LNCAP (cell line): ENCODE measurements around the gene ZMAT5.

Source experiments
- TF ChIP-seq, protein P1 (sequence below): fragments of 450-650 bp; IDR thresholded peaks from 2 replicates; pipeline ENCODE4 v1.5.1; 2017; ENCODE audit warnings: mild to moderate bottlenecking

Gene ZMAT5

DNA sequence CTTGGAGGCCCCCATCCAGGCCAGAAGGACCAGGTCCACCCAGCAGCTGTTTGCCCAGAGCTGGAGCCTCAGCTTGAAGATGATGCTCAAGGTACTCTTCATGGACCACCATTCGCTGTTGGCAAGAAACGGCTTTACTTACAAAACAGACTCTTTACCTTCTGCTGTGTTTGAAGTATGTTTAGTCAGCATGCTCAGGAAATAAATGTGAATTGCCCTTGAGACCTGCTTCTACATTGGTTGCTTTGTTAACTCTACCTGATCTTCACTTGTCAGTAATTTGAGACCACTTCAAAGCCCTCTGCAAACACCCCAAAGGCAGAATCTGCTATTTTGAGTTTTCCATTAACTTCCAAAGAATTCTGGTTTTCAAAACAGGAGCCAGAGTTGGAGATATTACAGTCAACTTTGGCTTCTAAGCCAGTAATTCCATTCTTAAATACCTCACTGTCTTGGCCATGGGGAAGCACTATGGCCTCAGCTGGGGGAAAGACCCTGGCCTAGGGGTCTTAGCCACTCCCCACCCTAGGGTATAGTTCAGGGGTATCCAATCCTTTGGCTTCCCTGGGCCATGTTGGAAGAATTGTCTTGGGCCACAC lies 3.0 kb upstream of the ZMAT5 start:
- TF ChIP-seq, protein P1, sequence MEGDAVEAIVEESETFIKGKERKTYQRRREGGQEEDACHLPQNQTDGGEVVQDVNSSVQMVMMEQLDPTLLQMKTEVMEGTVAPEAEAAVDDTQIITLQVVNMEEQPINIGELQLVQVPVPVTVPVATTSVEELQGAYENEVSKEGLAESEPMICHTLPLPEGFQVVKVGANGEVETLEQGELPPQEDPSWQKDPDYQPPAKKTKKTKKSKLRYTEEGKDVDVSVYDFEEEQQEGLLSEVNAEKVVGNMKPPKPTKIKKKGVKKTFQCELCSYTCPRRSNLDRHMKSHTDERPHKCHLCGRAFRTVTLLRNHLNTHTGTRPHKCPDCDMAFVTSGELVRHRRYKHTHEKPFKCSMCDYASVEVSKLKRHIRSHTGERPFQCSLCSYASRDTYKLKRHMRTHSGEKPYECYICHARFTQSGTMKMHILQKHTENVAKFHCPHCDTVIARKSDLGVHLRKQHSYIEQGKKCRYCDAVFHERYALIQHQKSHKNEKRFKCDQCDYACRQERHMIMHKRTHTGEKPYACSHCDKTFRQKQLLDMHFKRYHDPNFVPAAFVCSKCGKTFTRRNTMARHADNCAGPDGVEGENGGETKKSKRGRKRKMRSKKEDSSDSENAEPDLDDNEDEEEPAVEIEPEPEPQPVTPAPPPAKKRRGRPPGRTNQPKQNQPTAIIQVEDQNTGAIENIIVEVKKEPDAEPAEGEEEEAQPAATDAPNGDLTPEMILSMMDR = no peak

DNA sequence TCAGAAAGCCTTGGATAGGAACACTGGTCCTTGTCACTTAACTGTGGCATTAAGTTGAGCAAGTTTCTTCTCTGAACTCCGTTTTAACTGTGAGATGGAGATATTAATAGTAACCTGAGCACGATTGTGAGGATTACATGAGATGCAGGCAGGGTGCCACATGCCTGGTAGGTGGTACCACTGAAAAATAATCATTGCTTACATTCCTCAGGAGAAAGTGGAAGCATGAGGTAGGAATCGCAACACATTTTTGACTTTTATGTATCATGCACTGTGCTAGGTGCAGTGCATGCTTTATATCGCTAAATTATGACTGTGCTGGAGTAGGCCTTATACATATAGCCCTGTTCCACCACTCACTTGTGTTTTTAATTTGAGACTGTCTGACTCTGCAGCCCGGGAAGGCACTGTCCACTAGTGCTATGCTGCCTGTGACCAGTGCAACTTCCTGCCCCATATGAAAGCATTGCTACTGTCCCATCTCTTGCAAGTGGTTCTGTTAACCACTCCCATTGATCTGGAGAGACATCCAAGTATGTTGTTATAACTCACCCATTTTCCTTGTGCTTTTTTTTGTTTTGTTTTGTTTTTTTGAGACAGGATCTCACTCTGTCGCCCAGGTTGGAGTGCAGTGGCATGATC lies 1.4 kb upstream of the ZMAT5 start:
- TF ChIP-seq, protein P1 = no peak

DNA sequence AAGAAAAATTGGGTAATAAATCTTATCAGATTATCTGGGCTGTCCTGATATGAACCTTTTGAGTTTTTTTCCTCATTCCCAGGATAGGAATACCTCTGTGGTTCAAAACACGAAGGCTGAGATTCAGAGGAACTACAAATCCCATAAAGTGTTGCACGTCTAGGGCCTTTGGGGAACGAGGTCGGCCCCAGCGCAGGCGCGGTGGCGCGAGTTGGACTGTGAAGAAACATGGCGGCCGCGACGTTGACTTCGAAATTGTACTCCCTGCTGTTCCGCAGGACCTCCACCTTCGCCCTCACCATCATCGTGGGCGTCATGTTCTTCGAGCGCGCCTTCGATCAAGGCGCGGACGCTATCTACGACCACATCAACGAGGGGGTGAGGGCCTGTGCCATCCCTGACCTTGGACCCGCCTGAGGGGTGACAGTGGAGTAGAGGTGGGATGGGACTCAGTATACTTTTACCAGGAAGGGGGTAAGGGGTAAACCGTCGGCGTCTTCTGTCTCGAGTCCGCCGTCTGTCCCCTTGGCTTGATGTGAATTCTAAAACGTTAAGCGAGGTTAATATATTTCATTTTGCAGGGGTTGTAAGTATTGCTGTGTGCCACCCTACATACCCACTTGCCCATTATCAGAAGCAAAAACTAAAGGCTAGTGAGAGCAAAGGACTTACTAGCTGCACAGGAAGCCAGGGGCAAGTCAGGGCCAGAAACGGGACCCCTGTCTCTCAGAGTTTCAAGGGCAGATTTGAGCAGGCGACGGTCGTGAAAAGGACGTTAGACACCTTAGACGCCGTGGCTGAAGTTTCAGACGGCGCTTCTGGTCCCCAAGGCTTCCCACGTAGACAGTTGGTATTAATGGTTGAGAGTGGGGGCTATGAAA lies 604 bp upstream of the ZMAT5 start, which contains the start of gene UQCR10:
UQCR10 (plus strand) TSS at position 199 of the 881 bp plus-strand sequence; CDS start at position 229, 30 bp downstream.
- TF ChIP-seq, protein P1 = no peak

DNA sequence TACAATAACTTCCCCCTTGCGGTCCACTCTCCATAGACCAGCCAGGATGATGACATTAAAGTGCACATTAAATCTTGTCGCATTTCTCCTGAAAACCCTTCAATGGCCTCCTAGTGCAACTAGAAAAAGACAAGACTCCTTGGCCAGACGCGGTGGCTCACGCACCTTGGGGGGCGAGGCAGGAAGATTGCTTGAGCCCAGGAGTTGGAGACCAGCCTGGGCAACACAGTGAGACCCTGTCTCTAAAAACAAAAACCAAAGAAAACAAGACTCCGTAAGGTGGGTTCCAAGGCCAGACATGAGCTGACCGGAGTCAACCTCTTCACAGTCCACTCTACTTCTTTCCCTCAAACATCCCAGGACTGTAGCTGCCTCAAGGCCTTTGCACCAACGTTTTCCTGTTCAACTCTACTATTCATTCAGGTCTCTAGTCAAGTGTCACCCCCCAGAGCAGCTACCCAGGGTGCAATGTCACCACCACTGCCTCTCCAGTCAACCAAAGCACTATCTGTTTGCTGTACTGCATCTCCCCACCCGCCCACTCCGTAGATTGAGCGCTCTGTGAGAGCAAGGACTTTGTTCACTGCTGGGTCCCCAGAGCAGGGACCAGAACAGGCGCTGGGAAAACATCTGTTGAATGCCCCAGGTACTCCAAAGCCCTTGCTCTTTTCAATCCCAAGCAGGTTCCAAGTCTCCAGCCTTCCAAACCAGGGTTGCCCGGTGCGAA lies 739 bp downstream of the ZMAT5 start:
- TF ChIP-seq, protein P1 = no peak

DNA sequence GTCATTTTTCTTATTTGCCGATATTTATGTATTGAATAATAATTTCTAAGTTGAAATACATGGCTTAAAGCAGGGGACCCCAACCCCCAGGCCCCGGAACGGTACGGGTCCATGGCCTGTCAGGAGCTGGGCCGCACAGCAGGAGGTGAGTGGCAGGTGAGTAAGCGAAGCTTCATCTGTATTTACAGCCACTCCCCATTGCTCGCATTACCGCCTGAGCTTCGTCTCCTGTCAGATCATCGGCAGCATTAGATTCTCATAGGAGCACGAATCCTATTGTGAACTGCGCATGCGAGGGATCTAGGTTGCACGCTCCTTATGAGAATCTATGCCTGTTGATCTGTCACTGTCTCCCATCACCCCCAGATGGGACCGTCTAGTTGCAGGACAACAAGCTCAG lies 4.5 kb downstream of the ZMAT5 start:
- TF ChIP-seq, protein P1 = no peak

DNA sequence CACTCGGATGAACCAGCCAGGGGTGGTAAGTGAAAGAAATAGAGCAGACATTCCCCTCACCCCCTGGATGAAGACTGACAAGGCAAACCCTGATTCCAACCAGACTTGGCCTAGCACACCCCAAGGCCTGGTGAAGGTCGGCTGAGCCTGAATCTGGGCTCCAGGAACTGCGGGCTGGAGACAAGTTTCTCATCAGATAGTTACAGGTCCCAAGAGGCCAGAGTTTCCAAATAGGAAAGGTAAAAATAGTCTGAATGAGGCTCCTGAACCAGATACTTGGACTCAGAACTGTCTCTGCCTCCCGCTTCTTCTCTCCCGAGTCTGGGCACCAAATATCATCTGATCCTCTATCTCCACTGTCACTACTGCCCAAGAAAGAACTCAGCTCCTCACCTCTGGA lies 7.8 kb downstream of the ZMAT5 start:
- TF ChIP-seq, protein P1 = no peak

DNA sequence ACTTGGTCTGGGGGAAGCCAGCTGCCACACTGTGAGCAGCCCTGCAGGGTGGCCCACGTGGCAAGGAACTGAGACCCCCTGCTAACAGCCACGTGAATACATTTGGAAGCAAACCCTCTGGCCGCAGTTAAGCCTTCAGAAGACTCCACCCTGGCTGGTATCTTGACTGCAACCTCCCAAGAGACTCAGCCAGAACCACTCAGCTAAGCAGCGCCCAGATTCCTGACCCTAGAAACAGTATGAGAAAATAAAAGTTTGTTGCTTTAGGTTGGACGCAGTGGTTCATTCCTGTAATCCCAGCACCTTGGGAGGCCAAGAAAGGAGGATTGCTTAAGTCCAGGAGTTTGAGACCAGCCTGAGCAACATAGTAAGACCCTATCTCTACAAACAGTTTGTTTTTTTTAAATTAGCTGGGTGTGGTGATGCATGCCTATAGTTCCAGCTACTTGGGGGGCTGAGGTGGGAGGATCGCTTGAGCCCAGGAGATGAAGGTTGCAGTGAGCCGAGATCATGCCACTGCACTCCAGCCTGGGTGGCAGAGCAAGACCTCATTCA lies 8.7 kb downstream of the ZMAT5 start:
- TF ChIP-seq, protein P1 = no peak
